MM.1S (cell line): ENCODE data around the gene NRXN3.

Experiments
- DNase-seq: peaks from one replicate; pipeline ENCODE4 v3.0.0-alpha.2; 2015
- H2AFZ ChIP-seq: fragments of 300-600 bp; sonication (generic); 2 replicates; pipeline ENCODE4 v1.6.0; 2016; ENCODE audit warnings: antibody characterized with exemption, low read length
- H3F3A ChIP-seq: fragments of 300-600 bp; sonication (generic); 2 replicates; pipeline ENCODE4 v1.6.1; 2016; ENCODE audit warnings: mild to moderate bottlenecking, antibody characterized with exemption, low read length, moderate library complexity, mixed read lengths; ENCODE audit not compliant: insufficient read depth
- H3K27ac ChIP-seq: fragments of 300-600 bp; sonication (generic); 2 replicates; pipeline ENCODE4 v1.5.1; 2016; ENCODE audit warnings: mild to moderate bottlenecking, low read length
- H3K27me3 ChIP-seq: fragments of 300-600 bp; sonication (generic); replicated peaks from 2 replicates; pipeline ENCODE4 v1.6.0; 2016; ENCODE audit warnings: low read length; ENCODE audit not compliant: insufficient read depth
- H3K36me3 ChIP-seq: fragments of 300-600 bp; sonication (generic); replicated peaks from 2 replicates; pipeline ENCODE4 v1.6.1; 2016; ENCODE audit warnings: mild to moderate bottlenecking, low read length, mixed read lengths; ENCODE audit not compliant: insufficient read depth
- H3K4me1 ChIP-seq: fragments of 300-600 bp; sonication (generic); 2 replicates; pipeline ENCODE4 v1.6.1; 2016; ENCODE audit warnings: low read length, mixed read lengths
- H3K4me2 ChIP-seq: fragments of 300-600 bp; sonication (generic); 2 replicates; pipeline ENCODE4 v1.6.0; 2016; ENCODE audit warnings: low read depth, low read length
- H3K4me3 ChIP-seq: fragments of 300-600 bp; sonication (generic); 2 replicates; pipeline ENCODE4 v1.5.1; 2016; ENCODE audit warnings: low read length, mixed read lengths
- H3K79me2 ChIP-seq: fragments of 300-600 bp; sonication (generic); 2 replicates; pipeline ENCODE4 v1.6.1; 2016; ENCODE audit warnings: mixed run types, low read length, mixed read lengths
- H3K9ac ChIP-seq: fragments of 300-600 bp; sonication (generic); 2 replicates; pipeline ENCODE4 v1.6.1; 2016; ENCODE audit warnings: low read length, mixed read lengths
- H3K9me2 ChIP-seq: fragments of 300-600 bp; sonication (generic); replicated peaks from 2 replicates; pipeline ENCODE4 v1.6.1; 2016; ENCODE audit warnings: mild to moderate bottlenecking, low read length, mixed read lengths; ENCODE audit not compliant: insufficient read depth
- H3K9me3 ChIP-seq: fragments of 300-600 bp; sonication (generic); replicated peaks from 2 replicates; pipeline ENCODE4 v1.6.1; 2016; ENCODE audit warnings: mild to moderate bottlenecking, low read length, mixed read lengths; ENCODE audit not compliant: insufficient read depth
- H4K20me1 ChIP-seq: fragments of 300-600 bp; sonication (generic); 2 replicates; pipeline ENCODE4 v1.6.1; 2016; ENCODE audit warnings: mild to moderate bottlenecking, low read length, moderate library complexity, mixed read lengths; ENCODE audit not compliant: insufficient read depth
- EZH2 ChIP-seq: fragments of 300-600 bp; sonication (generic); optimal IDR thresholded peaks from 2 replicates; pipeline ENCODE3; 2017; ENCODE audit warnings: low read depth, mild to moderate bottlenecking, antibody characterized with exemption, low read length, mixed read lengths
- EZH2phosphoT487 ChIP-seq: fragments of 300-600 bp; sonication (generic); IDR thresholded peaks from 2 replicates; pipeline ENCODE4 v1.6.1; 2018; ENCODE audit warnings: antibody characterized with exemption, low read length
- TF ChIP-seq, protein P1 (sequence below): fragments of 300-600 bp; sonication (generic); IDR thresholded peaks from 2 replicates; pipeline ENCODE4 v1.5.1; 2016; ENCODE audit warnings: antibody characterized with exemption, low read length, mixed read lengths

Gene NRXN3

DNA sequence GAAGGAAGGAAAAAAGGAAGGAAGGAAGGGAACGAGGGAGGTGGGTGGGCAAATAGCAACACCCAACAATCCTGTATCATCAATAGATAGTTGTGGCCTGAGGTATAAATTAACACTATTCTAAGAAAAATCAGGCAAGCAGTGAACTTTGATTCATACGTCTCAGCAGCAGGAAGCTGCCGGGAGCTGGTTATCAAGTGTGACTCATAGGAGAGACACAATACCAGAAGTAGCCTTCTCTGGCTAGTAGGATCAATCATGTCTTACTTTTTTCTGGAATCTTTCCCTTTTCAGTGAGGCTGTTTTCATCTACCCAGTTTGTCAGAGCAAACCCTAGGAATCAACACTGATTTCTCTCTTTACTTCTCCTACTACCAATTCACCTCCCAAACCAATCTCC, 780.5 kb downstream of the NRXN3 start:
- Histone ChIP-seq H3F3A (no peaks in the 10 kb centered on the region), H3K4me3 (no peak overlapping the region), H3K27me3 (no peaks in the 10 kb centered on the region), H3K36me3 (no peaks in the 10 kb centered on the region), H3K4me1 (no peaks in the 10 kb centered on the region), H2AFZ (no peak overlapping the region), H4K20me1 (no peaks in the 10 kb centered on the region), H3K27ac (no peak overlapping the region), H3K79me2 (no peaks in the 10 kb centered on the region), H3K9me2 (no peaks in the 10 kb centered on the region), H3K9me3 (no peaks in the 10 kb centered on the region), H3K9ac (no peak overlapping the region), H3K4me2 (no peak overlapping the region)
- no peak for DNase-seq
- TF ChIP-seq EZH2: no peak
- no peak for TF ChIP-seq EZH2phosphoT487
- TF ChIP-seq, protein P1, sequence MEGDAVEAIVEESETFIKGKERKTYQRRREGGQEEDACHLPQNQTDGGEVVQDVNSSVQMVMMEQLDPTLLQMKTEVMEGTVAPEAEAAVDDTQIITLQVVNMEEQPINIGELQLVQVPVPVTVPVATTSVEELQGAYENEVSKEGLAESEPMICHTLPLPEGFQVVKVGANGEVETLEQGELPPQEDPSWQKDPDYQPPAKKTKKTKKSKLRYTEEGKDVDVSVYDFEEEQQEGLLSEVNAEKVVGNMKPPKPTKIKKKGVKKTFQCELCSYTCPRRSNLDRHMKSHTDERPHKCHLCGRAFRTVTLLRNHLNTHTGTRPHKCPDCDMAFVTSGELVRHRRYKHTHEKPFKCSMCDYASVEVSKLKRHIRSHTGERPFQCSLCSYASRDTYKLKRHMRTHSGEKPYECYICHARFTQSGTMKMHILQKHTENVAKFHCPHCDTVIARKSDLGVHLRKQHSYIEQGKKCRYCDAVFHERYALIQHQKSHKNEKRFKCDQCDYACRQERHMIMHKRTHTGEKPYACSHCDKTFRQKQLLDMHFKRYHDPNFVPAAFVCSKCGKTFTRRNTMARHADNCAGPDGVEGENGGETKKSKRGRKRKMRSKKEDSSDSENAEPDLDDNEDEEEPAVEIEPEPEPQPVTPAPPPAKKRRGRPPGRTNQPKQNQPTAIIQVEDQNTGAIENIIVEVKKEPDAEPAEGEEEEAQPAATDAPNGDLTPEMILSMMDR: no peak

DNA sequence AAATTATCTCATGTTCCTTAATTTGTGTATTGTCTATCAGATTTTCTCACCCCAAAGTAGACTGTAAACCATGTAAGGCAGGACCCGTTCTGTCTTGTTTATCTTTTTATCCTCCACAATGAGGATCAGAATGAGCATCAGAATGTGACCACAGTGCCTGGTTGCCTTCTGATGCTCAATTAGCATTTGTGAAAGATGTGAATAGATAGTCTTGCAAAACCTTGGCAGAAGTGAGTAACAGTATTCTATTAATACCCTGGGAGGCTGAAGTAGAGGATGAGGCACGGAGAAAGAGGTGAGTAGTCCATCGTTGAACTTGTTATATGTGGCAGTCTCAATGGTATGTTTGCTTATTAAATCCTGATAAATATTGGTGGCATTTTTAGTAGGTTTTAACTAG, 781.4 kb downstream of the NRXN3 start:
- Histone ChIP-seq H3F3A (no peaks in the 10 kb centered on the region), H3K27ac (no peak overlapping the region), H3K9ac (no peak overlapping the region), H4K20me1 (no peaks in the 10 kb centered on the region), H3K4me3 (no peak overlapping the region), H3K4me1 (no peaks in the 10 kb centered on the region), H3K79me2 (no peaks in the 10 kb centered on the region), H2AFZ (no peak overlapping the region), H3K4me2 (no peak overlapping the region), H3K27me3 (no peaks in the 10 kb centered on the region), H3K9me2 (no peaks in the 10 kb centered on the region), H3K9me3 (no peaks in the 10 kb centered on the region), H3K36me3 (no peaks in the 10 kb centered on the region)
- TF ChIP-seq, protein P1: no peak
- TF ChIP-seq EZH2: no peak
- TF ChIP-seq EZH2phosphoT487: no peak
- DNase-seq: no peak

DNA sequence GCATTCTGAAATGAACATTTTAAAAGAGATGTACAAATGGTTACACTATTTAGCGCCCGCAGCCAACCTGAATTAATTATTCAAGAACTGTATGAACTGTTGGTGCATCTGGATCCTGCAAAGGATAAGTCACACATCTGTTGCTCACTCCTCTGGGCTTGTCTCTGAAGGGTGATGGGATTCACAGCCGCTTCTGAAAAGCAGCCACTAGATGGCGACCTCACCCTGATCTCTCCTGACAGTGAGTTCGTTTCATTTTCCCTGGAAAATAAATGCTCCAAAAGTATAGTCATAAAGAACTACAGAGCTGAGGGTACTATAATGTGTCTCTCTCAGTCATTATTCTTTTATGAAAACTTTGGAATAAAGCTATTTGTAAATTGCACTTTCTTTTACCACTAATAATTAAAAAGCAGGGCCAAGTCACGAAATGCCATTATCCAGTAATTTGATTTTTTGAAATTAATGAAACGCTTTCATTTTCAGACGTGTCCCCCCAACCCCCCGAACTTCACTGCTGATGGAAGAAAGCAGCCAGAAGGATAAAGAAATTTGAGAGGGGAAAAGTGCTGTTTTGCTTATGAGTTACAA, 789.6 kb downstream of the NRXN3 start:
- Histone ChIP-seq H3K36me3 (no peaks in the 10 kb centered on the region), H3K27me3 (no peaks in the 10 kb centered on the region), H3K27ac (no peak overlapping the region), H2AFZ (no peak overlapping the region), H3F3A (no peaks in the 10 kb centered on the region), H3K4me3 (no peak overlapping the region), H3K9me2 (no peaks in the 10 kb centered on the region), H3K4me1 (no peaks in the 10 kb centered on the region), H3K9ac (no peak overlapping the region), H3K79me2 (no peaks in the 10 kb centered on the region), H3K9me3 (no peaks in the 10 kb centered on the region), H3K4me2 (no peak overlapping the region), H4K20me1 (no peaks in the 10 kb centered on the region)
- DNase-seq: peak; percentile 25
- no peak for TF ChIP-seq EZH2
- TF ChIP-seq, protein P1: peak; percentile 65
- TF ChIP-seq EZH2phosphoT487: no peak
